GM12878 (cell line): ENCODE measurements around the gene CIAO1. TPM values are rescaled to one million over a fixed set of nuclear protein-coding genes. Genes with fewer than 3 reads are reported as not detected.

ENCODE experiments used
- ATAC-seq: fragments of 200-7000 bp; cut with Tn5 transposase; 3 replicates; pipeline ENCODE4 v1.9.1; 2020; ENCODE audit warnings: mild to moderate bottlenecking, moderate library complexity
- BruUV-seq: library from RNA; stranded (reverse); fragments of 400-500 nt; replicated peaks from 2 replicates; lab custom pipeline; 2021; lab: Mats Ljungman, UMichigan
- CTCF ChIA-PET: fragments of 300-600 bp; sonication (Branson Sonifier 250); formaldehyde crosslinking; extraction: SDS; loops from one replicate; lab custom pipeline; 2021; ENCODE audit warnings: inconsistent platforms; lab: Yijun Ruan, JAX
- POLR2A ChIA-PET: fragments of 350-600 bp; formaldehyde crosslinking; extraction: SDS; loops from one replicate; lab custom pipeline; 2021; ENCODE audit warnings: inconsistent platforms; lab: Charles Lee
- RAD21 ChIA-PET: fragments of 300-600 bp; sonication (Branson Sonifier 250); formaldehyde crosslinking; loops from one replicate; lab custom pipeline; 2023; ENCODE audit warnings: antibody characterized with exemption; ENCODE audit not compliant: unreplicated experiment; lab: Charles Lee
- SMC1A ChIA-PET: fragments of 300-600 bp; sonication (Branson Sonifier 250); formaldehyde crosslinking; loops from one replicate; lab custom pipeline; 2023; ENCODE audit not compliant: unreplicated experiment, uncharacterized antibody; lab: Charles Lee
- DNase-seq: peaks from one replicate; pipeline ENCODE4 v3.0.0-alpha.2; 2011; ENCODE audit warnings: low read depth, low spot score
- FAIRE-seq: peaks from 3 replicates; lab custom pipeline; 2011; peaks lifted over from hg19 to GRCh38; lab: Jason Lieb, UNC
- H2AFZ ChIP-seq: 2 replicates; pipeline ENCODE4 v1.6.0; 2011; ENCODE audit warnings: low read depth, low read length, control low read depth; ENCODE audit not compliant: control insufficient read depth
- H3K27ac ChIP-seq: 2 replicates; pipeline ENCODE4 v1.5.1; 2011; ENCODE audit warnings: control low read depth; ENCODE audit not compliant: control insufficient read depth, insufficient read depth
- H3K27me3 ChIP-seq, 2 experiments: replicated peaks in 1 of 2; 2 replicates each; pipeline versions ENCODE4 v1.6.0 to v1.6.1; 2011; ENCODE audit warnings: low read length in 1 of 2; ENCODE audit not compliant: control insufficient read depth in 2 of 2, insufficient read depth in 2 of 2
- H3K36me3 ChIP-seq, 2 experiments: 2 replicates each; pipeline ENCODE4 v1.5.1; 2011; ENCODE audit warnings: low read length in 1 of 2; ENCODE audit not compliant: control insufficient read depth in 2 of 2, insufficient read depth in 2 of 2
- H3K4me1 ChIP-seq: 2 replicates; pipeline ENCODE4 v1.6.1; 2011; ENCODE audit warnings: mild to moderate bottlenecking, low read length, moderate library complexity, mixed read lengths; ENCODE audit not compliant: control insufficient read depth, insufficient read depth
- H3K4me2 ChIP-seq: 2 replicates; pipeline ENCODE4 v1.6.0; 2011; ENCODE audit warnings: control low read depth; ENCODE audit not compliant: control insufficient read depth, insufficient read depth
- H3K4me3 ChIP-seq: fragments of 200-600 bp; sonication (generic); 2 replicates; pipeline ENCODE4 v1.5.1; 2016
- H3K79me2 ChIP-seq: 2 replicates; pipeline ENCODE4 v1.6.0; 2011; ENCODE audit warnings: low read length; ENCODE audit not compliant: control insufficient read depth, insufficient read depth
- H3K9ac ChIP-seq: 2 replicates; pipeline ENCODE4 v1.8.0; 2011; ENCODE audit warnings: low read length, control low read depth, mixed read lengths; ENCODE audit not compliant: control insufficient read depth, insufficient read depth
- H3K9me3 ChIP-seq: replicated peaks from 3 replicates; pipeline ENCODE4 v1.5.1; 2011; ENCODE audit warnings: mild to moderate bottlenecking, low read length; ENCODE audit not compliant: control insufficient read depth, insufficient read depth
- H4K20me1 ChIP-seq: 2 replicates; pipeline ENCODE4 v1.6.0; 2011; ENCODE audit not compliant: control insufficient read depth, insufficient read depth
- CBFB ChIP-seq: IDR thresholded peaks from 2 replicates; pipeline ENCODE4 v1.6.1; 2016; ENCODE audit warnings: antibody characterized with exemption, low read depth
- CBX5 ChIP-seq: sonication (generic); IDR thresholded peaks from 2 replicates; pipeline ENCODE4 v1.6.1; 2016; ENCODE audit warnings: low read depth, moderate library complexity, mild to moderate bottlenecking, inconsistent platforms
- ESRRA ChIP-seq: IDR thresholded peaks from 2 replicates; pipeline ENCODE4 v1.6.1; 2012; ENCODE audit warnings: mild to moderate bottlenecking, low read length, improper control_type of control experiment
- EZH2 ChIP-seq: IDR thresholded peaks from 2 replicates; pipeline ENCODE4 v1.6.1; 2012; ENCODE audit warnings: low read depth, mild to moderate bottlenecking, control low read depth, inconsistent platforms, low read length, borderline replicate concordance; ENCODE audit not compliant: control insufficient read depth
- FOXM1 ChIP-seq: IDR thresholded peaks from 2 replicates; pipeline ENCODE4 v1.6.1; 2012; ENCODE audit warnings: low read depth, mild to moderate bottlenecking, inconsistent platforms, low read length, moderate library complexity
- GABPA ChIP-seq: IDR thresholded peaks from 2 replicates; pipeline ENCODE4 v1.6.1; 2014; ENCODE audit warnings: antibody characterized with exemption, low read depth, mild to moderate bottlenecking, inconsistent platforms
- MEF2A ChIP-seq: IDR thresholded peaks from 2 replicates; pipeline ENCODE4 v1.6.1; 2011; ENCODE audit warnings: low read depth, mild to moderate bottlenecking, low read length, moderate library complexity; ENCODE audit not compliant: insufficient read depth
- MEF2B ChIP-seq: fragments of 450-650 bp; IDR thresholded peaks from 2 replicates; pipeline ENCODE4 v1.6.1; 2018; ENCODE audit warnings: mild to moderate bottlenecking, moderate library complexity; ENCODE audit not compliant: partially characterized antibody, poor library complexity, severe bottlenecking
- PAX8 ChIP-seq: fragments of 450-650 bp; IDR thresholded peaks from 2 replicates; pipeline ENCODE4 v1.6.1; 2017; ENCODE audit warnings: mild to moderate bottlenecking, moderate library complexity
- RFX5 ChIP-seq: IDR thresholded peaks from 2 replicates; pipeline ENCODE4 v1.6.1; 2011; ENCODE audit warnings: low read depth, low read length, improper control_type of control experiment
- SMAD1 ChIP-seq: fragments of 450-650 bp; IDR thresholded peaks from 2 replicates; pipeline ENCODE4 v1.6.1; 2018; ENCODE audit warnings: mild to moderate bottlenecking, low read depth; ENCODE audit not compliant: partially characterized antibody
- SP1 ChIP-seq: IDR thresholded peaks from one replicate; pipeline ENCODE4 v1.6.1; 2011; ENCODE audit warnings: low read depth, low read length
- STAT1 ChIP-seq: fragments of 450-650 bp; conservative IDR thresholded peaks from 2 replicates; pipeline ENCODE4 v1.6.1; 2014; ENCODE audit warnings: antibody characterized with exemption, mild to moderate bottlenecking
- TCF12 ChIP-seq: IDR thresholded peaks from 2 replicates; pipeline ENCODE4 v1.6.1; 2011; ENCODE audit warnings: low read depth, mild to moderate bottlenecking, low read length
- ZZZ3 ChIP-seq: IDR thresholded peaks from 2 replicates; pipeline ENCODE4 v1.6.1; 2011; ENCODE audit warnings: low read depth; ENCODE audit not compliant: control insufficient read depth, insufficient read length
- WGBS: methylation state at CpG from one replicate; pipeline ENCODE4 v1.1.6; 2016; ENCODE audit warnings: low lambda C conversion rate; ENCODE audit not compliant: insufficient replicate concordance, insufficient coverage; ENCODE audit errors: missing lambda C conversion rate; 5-methylcytosine and 5-hydroxymethylcytosine counted together
- in situ Hi-C: fragments of 300-500 bp; cut with MboI; formaldehyde crosslinking; loops from 9 replicates; pipeline ENCODE4 v1.14.3; 2018; ENCODE audit warnings: mixed read lengths
- intact Hi-C: fragments of 100-400 bp; cut with micrococcal nuclease; formaldehyde crosslinking; loops from one replicate; pipeline ENCODE4 v1.14.2; 2022; ENCODE audit not compliant: unreplicated experiment
- polyA plus RNA-seq, 11 experiments: library from polyadenylated mRNA; depleted of rRNA in 4 of 11; unstranded in 6 of 11; stranded (reverse) in 5 of 11; fragments of >200 nt; fragmentation: Nextera tagmentation in 4 of 11; fragmentation: Illumina TruSeq in 1 of 11; extraction: Ambion mirVana in 4 of 11; extraction: Trizol in 1 of 11; gene quantifications; 1 replicate in 1 of 11; 2 replicates in 10 of 11; pipeline versions ENCODE4 v1.2.1 to v1.2.3, GENCODE V29; 2011 to 2016; ENCODE audit warnings: inconsistent platforms in 2 of 11, missing spikeins in 2 of 11, low read depth in 1 of 11
- total RNA-seq, 4 experiments: library from RNA; depleted of rRNA in 3 of 4; stranded (reverse); fragments of >200 nt in 3 of 4; fragmentation: Illumina TruSeq in 1 of 4; extraction: Trizol in 1 of 4; gene quantifications; 2 replicates each; pipeline versions ENCODE4 v1.2.1 to v1.2.3, GENCODE V29; 2013 to 2021
- TF ChIP-seq, protein P1 (sequence below): fragments of 450-650 bp; formaldehyde crosslinking; IDR thresholded peaks from 2 replicates; pipeline ENCODE4 v1.4.0; 2020; ENCODE audit warnings: mild to moderate bottlenecking, moderate library complexity

CIAO1 gene
- total and polyA plus RNA-seq, 10 of the 15 experiments (the other 5 are each of a cell fraction or from before 2014, with no cell fraction given), result 8.3 to 89.4 (median 63.4) TPM

GRCh38 chr2:96233436-96233835 lies 32.6 kb upstream of the CIAO1 start:
- ChIA-PET SMC1A (interaction anchor here (0.9 to 9.6 kb wide), 24 partner anchors 8 to 102 kb away, joined by 3 to 116 read pairs (median 7); partner anchors contain the start of gene STARD7), CTCF (interaction anchor here (0.8 to 5.6 kb wide), 21 partner anchors 8 to 276 kb away, joined by 3 to 76 read pairs (median 7); partner anchors contain the start of genes ASTL and STARD7), RAD21 (interaction anchor here (0.8 to 6.0 kb wide), 22 partner anchors 8 to 158 kb away, joined by 3 to 93 read pairs (median 6); partner anchors contain the start of genes ASTL, CIAO1, DUSP2 and STARD7), POLR2A (interaction anchor here (0.6 to 4.0 kb wide), 20 partner anchors 9 to 97 kb away, joined by 3 to 26 read pairs (median 4); partner anchors contain the start of gene STARD7)
- Histone ChIP-seq H3K27ac (peak overlapping the region; percentile 50; the same call in 1 of the 2 replicates), H3K36me3 (no peaks in the 10 kb centered on the region), H3K4me2 (peak overlapping the region; percentile 17), H4K20me1 (no peaks in the 10 kb centered on the region), H3K9me3 (no peaks in the 10 kb centered on the region), H3K4me3 (no peak overlapping the region), H3K9ac (no peak overlapping the region), H2AFZ (no peak overlapping the region), H3K4me1 (peaks cover 21% of the 10 kb centered on the region), H3K27me3 (no peaks in the 10 kb centered on the region), H3K79me2 (no peaks in the 10 kb centered on the region)
- DNase-seq (no peak), ATAC-seq (peak; percentile 14), FAIRE-seq (no peak)
- intact Hi-C loops (no loop called here), in situ Hi-C loops (no loop called here)
- WGBS, result 59% methylated on average over 6 of the region's 6 CpGs
- TF ChIP-seq STAT1 (no peak), ESRRA (no peak), MEF2B (no peak), PAX8 (no peak), CBFB (no peak), GABPA (no peak), MEF2A (no peak), CBX5 (no peak), ZZZ3 (no peak), SMAD1 (no peak), RFX5 (no peak), EZH2 (no peak), FOXM1 (no peak), SP1 (no peak), TCF12 (no peak)
- TF ChIP-seq, protein P1, sequence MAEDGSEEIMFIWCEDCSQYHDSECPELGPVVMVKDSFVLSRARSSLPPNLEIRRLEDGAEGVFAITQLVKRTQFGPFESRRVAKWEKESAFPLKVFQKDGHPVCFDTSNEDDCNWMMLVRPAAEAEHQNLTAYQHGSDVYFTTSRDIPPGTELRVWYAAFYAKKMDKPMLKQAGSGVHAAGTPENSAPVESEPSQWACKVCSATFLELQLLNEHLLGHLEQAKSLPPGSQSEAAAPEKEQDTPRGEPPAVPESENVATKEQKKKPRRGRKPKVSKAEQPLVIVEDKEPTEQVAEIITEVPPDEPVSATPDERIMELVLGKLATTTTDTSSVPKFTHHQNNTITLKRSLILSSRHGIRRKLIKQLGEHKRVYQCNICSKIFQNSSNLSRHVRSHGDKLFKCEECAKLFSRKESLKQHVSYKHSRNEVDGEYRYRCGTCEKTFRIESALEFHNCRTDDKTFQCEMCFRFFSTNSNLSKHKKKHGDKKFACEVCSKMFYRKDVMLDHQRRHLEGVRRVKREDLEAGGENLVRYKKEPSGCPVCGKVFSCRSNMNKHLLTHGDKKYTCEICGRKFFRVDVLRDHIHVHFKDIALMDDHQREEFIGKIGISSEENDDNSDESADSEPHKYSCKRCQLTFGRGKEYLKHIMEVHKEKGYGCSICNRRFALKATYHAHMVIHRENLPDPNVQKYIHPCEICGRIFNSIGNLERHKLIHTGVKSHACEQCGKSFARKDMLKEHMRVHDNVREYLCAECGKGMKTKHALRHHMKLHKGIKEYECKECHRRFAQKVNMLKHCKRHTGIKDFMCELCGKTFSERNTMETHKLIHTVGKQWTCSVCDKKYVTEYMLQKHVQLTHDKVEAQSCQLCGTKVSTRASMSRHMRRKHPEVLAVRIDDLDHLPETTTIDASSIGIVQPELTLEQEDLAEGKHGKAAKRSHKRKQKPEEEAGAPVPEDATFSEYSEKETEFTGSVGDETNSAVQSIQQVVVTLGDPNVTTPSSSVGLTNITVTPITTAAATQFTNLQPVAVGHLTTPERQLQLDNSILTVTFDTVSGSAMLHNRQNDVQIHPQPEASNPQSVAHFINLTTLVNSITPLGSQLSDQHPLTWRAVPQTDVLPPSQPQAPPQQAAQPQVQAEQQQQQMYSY (CRISPR knock-in tag), result no peak
- BruUV-seq, result no TSS peak
